Neuron (in vitro differentiated cells): Measurements from ENCODE around the gene DCTD.
A peak's percentile ranks its signal among the peaks of the same experiment; 100 is the strongest.

ENCODE experiments used
- H2AFZ ChIP-seq: one replicate; pipeline ENCODE4 v1.6.1; 2013; ENCODE audit warnings: low read depth, mild to moderate bottlenecking, inconsistent platforms, low read length, moderate library complexity
- H3K27me3 ChIP-seq: one replicate; pipeline ENCODE4 v1.6.1; 2013; ENCODE audit warnings: low read length; ENCODE audit not compliant: insufficient read depth
- H3K36me3 ChIP-seq: one replicate; pipeline ENCODE4 v1.6.1; 2013; ENCODE audit warnings: low read length; ENCODE audit not compliant: insufficient read depth
- H3K4me1 ChIP-seq: one replicate; pipeline ENCODE4 v1.6.1; 2013; ENCODE audit warnings: low read length; ENCODE audit not compliant: insufficient read depth
- H3K4me3 ChIP-seq: 2 replicates; pipeline ENCODE4 v1.5.1; 2013; ENCODE audit warnings: mild to moderate bottlenecking, low read length, moderate library complexity
- H3K9me3 ChIP-seq: one replicate; pipeline ENCODE4 v1.6.1; 2013; ENCODE audit warnings: low read length

The DCTD gene

DNA sequence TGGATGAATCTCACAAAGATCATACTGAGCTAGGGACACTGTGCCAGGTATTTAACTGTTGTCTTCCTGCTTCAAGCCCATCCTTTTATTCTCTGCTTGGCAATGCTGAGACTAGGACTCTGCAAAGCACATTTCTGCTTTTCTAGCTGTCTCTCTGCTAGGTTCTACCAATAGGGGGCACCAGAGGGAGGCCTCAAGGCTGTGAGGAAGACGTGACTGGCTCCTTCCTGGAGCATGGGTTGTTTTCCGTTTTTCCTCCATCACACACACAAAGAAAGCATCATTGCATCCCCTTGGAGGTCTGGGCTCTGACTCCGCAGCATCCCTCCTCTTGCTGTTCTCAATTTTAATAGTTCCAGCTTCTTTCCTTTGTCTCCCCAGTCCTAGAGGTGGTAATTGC lies 10.9 kb upstream of the DCTD start:
- H3K9me3 ChIP-seq, result no peaks in the 10 kb centered on the region
- no peaks in the 10 kb centered on the region for H3K27me3 ChIP-seq
- no peaks in the 10 kb centered on the region for H3K4me1 ChIP-seq
- H2AFZ ChIP-seq, result no peak overlapping the region
- no peaks in the 10 kb centered on the region for H3K36me3 ChIP-seq
- H3K4me3 ChIP-seq, result no peak overlapping the region

DNA sequence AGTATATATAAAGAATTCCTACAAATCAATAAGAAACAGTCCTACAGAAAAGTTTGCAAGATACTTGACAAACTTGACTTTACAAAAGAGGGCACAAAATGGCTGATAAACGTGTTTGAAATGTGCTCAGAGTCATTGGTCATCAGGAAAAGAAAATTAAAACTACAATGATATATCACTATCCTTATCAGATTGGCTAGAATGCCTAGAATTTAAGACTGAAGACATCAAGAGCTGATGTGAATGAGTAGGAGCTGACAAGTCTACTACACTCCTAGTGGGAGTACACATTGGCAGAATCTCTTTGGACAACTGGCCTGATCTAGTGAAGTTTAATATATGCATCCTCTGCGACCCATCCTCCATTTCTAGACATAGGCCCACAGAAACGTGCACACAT lies 10.3 kb upstream of the DCTD start:
- Histone ChIP-seq H3K27me3 (no peaks in the 10 kb centered on the region), H3K4me1 (no peaks in the 10 kb centered on the region), H3K9me3 (no peaks in the 10 kb centered on the region), H3K36me3 (no peaks in the 10 kb centered on the region), H2AFZ (no peak overlapping the region), H3K4me3 (no peak overlapping the region)

GRCh38 chr4:182925855-182926254 lies 8.7 kb upstream of the DCTD start:
- H3K4me1 ChIP-seq, result no peaks in the 10 kb centered on the region
- H3K4me3 ChIP-seq, result no peak overlapping the region
- no peaks in the 10 kb centered on the region for H3K36me3 ChIP-seq
- H3K9me3 ChIP-seq, result no peaks in the 10 kb centered on the region
- H2AFZ ChIP-seq, result no peak overlapping the region
- no peaks in the 10 kb centered on the region for H3K27me3 ChIP-seq

DNA sequence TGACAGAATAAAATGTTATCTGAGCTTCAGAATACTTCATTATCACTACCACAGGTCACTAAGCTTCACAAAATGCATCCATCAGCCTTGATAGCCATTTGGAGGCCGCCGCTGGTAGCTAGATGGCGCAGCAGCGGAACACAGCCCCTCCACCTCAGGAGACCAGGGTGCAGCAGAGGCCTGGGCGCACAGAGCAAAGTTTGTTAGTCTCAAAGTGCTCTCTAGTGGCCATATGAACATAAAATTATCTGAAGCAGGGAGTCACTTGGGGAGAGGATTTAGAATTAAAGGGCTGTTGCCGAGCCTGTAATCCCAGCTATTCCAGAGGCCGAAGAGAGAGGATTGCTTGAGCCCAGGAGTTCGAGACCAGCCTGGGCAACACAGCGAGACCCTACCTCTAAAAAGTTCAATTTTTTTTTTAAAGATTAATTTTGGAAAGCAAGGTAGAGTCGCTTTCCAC lies 8.1 kb upstream of the DCTD start:
- H3K4me1 ChIP-seq, result no peaks in the 10 kb centered on the region
- no peak overlapping the region for H2AFZ ChIP-seq
- no peak overlapping the region for H3K4me3 ChIP-seq
- H3K27me3 ChIP-seq, result no peaks in the 10 kb centered on the region
- no peaks in the 10 kb centered on the region for H3K9me3 ChIP-seq
- H3K36me3 ChIP-seq, result no peaks in the 10 kb centered on the region

DNA sequence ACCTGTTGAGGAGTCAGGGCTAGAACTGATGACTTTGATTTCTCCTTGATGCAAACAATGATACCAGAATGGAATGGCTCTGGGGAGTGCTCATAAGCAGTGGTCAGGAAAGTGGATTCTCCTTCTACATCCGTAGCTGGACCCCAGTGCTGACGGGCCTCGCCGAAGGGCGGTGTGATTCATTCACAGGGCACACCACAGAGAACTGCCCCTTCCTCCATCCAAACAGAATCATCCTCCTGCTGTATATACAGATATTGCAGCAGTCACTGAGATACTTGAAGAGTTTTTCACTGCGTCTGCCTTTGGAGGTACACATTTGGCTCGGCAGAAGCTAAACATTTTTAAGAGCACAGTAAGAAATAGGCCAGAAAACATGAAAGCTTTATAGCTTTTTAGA lies 7.3 kb upstream of the DCTD start:
- H3K9me3 ChIP-seq, result no peaks in the 10 kb centered on the region
- no peak overlapping the region for H2AFZ ChIP-seq
- no peaks in the 10 kb centered on the region for H3K4me1 ChIP-seq
- no peaks in the 10 kb centered on the region for H3K27me3 ChIP-seq
- H3K4me3 ChIP-seq, result no peak overlapping the region
- H3K36me3 ChIP-seq, result no peaks in the 10 kb centered on the region

DNA sequence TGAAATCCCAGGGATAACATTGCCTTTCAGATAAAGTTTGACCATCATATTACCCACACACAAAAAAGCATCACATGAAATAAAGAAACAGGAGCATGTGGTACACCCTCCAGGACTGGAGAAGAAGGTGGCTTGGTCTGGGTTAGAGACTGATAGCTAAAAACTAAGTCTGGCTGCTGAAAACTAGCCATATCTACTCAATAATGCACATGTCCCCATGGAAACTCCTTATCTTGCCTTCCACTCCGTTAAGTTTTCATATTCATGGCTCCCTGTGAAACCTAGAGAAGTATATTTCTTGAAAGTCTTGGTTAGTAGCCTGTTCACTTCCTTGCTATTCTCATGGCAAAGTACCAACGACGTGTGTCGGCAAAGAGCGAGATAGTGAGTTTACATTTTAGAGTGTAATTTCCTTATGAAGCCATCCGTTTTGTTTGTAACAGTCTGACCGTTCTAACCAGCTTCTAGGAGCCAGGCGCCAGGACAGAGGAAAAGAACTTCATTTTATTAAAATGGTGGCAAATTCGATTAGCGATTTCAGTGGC lies 6.7 kb upstream of the DCTD start:
- H2AFZ ChIP-seq, result no peak overlapping the region
- H3K4me3 ChIP-seq, result no peak overlapping the region
- H3K27me3 ChIP-seq, result no peaks in the 10 kb centered on the region
- H3K9me3 ChIP-seq, result no peaks in the 10 kb centered on the region
- H3K36me3 ChIP-seq, result no peaks in the 10 kb centered on the region
- H3K4me1 ChIP-seq, result no peaks in the 10 kb centered on the region

DNA sequence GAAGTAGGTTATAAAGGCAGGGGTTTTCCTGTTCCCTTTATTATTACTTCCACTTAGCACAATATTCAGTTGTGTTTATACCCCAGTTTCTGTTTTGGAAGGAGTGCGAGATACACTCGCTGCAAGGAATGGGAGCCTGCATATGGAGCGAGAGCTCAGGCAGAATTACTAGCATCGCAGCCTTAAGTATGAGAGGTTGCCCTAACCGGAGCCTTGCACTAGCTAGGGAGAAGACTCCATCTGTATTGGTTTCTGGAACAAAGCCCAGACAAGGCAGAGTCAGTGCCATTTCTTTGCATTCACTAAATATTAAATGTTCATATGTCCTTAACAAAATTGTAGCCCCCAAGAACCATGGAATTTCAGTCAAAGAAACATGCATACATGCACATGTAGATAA lies 6.2 kb upstream of the DCTD start:
- no peaks in the 10 kb centered on the region for H3K27me3 ChIP-seq
- H3K9me3 ChIP-seq, result no peaks in the 10 kb centered on the region
- H3K4me3 ChIP-seq, result no peak overlapping the region
- H2AFZ ChIP-seq, result no peak overlapping the region
- peaks cover under 1% of the 10 kb centered on the region for H3K4me1 ChIP-seq
- H3K36me3 ChIP-seq, result no peaks in the 10 kb centered on the region

- H2AFZ ChIP-seq, result no peak overlapping the region
- H3K9me3 ChIP-seq, result no peaks in the 10 kb centered on the region
- no peak overlapping the region for H3K4me3 ChIP-seq
- H3K36me3 ChIP-seq, result no peaks in the 10 kb centered on the region
- H3K4me1 ChIP-seq, result peaks cover 5% of the 10 kb centered on the region
- no peaks in the 10 kb centered on the region for H3K27me3 ChIP-seq
Measured at GRCh38 chr4:182922501-182923284, 5.5 kb upstream of the DCTD start.

GRCh38 chr4:182921608-182922007 lies 4.4 kb upstream of the DCTD start:
- no peaks in the 10 kb centered on the region for H3K9me3 ChIP-seq
- no peaks in the 10 kb centered on the region for H3K27me3 ChIP-seq
- no peak overlapping the region for H3K4me3 ChIP-seq
- peaks cover 8% of the 10 kb centered on the region for H3K4me1 ChIP-seq
- H3K36me3 ChIP-seq, result no peaks in the 10 kb centered on the region
- no peak overlapping the region for H2AFZ ChIP-seq

DNA sequence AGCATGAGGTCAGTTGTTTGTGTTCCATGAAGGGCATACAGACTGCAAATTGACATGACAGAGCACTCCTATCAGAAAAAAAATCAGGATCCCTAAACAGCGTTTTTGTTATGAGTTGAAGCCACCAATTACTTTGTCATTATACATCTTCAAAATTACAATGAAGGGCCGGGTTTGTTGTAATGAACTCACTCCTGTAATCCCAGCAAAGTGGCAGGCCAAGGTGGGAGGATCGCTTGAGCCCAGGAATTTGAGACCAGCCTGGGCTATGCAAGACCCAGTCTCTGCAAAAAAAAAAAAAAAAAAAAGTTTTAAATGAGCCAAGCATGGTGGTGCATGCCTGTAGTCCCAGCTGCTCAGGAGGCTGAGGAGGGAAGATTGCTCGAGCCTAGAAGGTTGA lies 3.5 kb upstream of the DCTD start:
- Histone ChIP-seq H3K36me3 (no peaks in the 10 kb centered on the region), H3K27me3 (no peaks in the 10 kb centered on the region), H3K4me1 (peaks cover 15% of the 10 kb centered on the region), H3K9me3 (no peaks in the 10 kb centered on the region), H2AFZ (no peak overlapping the region), H3K4me3 (no peak overlapping the region)

- no peak overlapping the region for H3K4me3 ChIP-seq
- H3K4me1 ChIP-seq, result peaks cover 15% of the 10 kb centered on the region
- H2AFZ ChIP-seq, result no peak overlapping the region
- no peaks in the 10 kb centered on the region for H3K9me3 ChIP-seq
- no peaks in the 10 kb centered on the region for H3K27me3 ChIP-seq
- peaks cover 14% of the 10 kb centered on the region for H3K36me3 ChIP-seq
Measured at GRCh38 chr4:182918791-182919302, 1.7 kb upstream of the DCTD start.

DNA sequence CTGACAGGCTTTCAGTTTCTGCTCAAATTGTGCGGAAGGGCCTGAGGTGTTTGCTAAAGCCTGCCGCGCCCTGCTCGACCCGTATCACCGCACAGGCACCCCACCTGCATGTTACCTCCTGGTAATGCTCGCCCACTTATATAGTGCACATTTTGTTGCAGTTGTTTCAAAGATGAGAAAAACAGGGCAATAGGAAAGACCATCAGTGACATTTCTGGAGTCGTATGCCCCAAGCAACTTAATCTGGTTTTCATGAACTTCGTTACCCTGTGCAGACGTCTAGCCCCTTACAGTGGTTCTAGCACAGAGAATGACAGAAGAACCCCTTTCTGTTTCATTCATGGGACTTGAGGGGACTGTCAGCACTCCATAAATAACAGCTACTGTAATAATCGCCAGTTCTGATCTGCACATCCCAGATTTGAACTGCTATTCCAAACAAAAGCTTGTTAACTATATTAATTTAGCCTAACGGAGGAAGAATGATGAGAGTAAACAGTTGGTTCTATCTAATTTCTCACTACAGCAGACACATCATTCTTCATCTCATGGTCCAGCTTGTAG lies 940 bp upstream of the DCTD start:
- Histone ChIP-seq H2AFZ (peak overlapping the region; percentile 96), H3K4me1 (peaks cover 15% of the 10 kb centered on the region), H3K9me3 (no peaks in the 10 kb centered on the region), H3K4me3 (peak overlapping the region; percentile 88), H3K36me3 (peaks cover 20% of the 10 kb centered on the region), H3K27me3 (no peaks in the 10 kb centered on the region)

DNA sequence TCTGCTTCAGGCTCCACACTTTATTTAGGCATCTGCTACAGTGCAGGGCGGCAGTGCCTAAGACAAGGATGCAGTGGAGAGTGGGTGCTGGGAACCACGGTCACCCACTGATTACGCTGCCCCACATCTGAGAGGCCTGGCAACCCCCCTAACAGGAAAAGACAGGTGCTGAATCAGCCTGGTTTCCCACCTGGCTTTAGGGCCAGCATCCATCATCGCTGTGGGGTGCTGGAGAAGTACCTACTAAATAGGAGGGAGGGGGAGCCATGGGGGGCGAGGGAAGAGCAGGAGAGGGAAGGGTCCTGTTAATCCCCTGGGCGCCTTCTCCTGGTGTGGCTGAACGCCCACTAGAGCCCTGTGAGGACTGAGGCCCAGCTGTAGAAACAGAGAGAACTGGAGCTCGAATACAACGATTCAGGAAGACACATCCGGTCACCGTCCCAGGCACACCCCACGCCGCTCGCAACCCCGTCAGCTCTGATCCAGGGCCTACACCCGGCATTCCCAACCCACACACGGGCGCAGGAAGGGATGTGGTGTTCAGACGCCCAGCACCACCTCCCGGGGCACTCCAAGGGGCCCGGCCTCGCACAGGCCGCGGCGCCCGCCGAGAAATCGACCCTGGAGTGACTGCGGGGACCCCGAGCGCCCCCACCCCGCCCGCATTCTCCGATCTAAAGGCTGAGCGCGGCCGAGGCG lies 554 bp downstream of the DCTD start:
- no peaks in the 10 kb centered on the region for H3K9me3 ChIP-seq

More for the DNA sequence above, 554 bp downstream of the DCTD start:
- H3K36me3 ChIP-seq, result peaks cover 33% of the 10 kb centered on the region
- no peaks in the 10 kb centered on the region for H3K27me3 ChIP-seq
- H3K4me3 ChIP-seq, result peak overlapping the region; percentile 88
- peaks cover 15% of the 10 kb centered on the region for H3K4me1 ChIP-seq
- peak overlapping the region; percentile 11 for H2AFZ ChIP-seq
